Activated CD4-positive, alpha-beta T cell treated with anti-CD3 and anti-CD28 coated beads, Interleukin-2, amount 10 ng/mL, durations not matched to agents 7 days and 5 days (primary cell): ENCODE measurements around the gene CBARP. TPM values are rescaled to one million over a fixed set of nuclear protein-coding genes. Genes with fewer than 3 reads are reported as not detected.

Experiments
- CTCF ChIA-PET: fragments of 350-600 bp; sonication (Branson Sonifier 250); formaldehyde crosslinking; loops from one replicate; lab custom pipeline; 2021; ENCODE audit warnings: antibody characterized with exemption; lab: Charles Lee
- POLR2A ChIA-PET: fragments of 350-600 bp; sonication (Branson Sonifier 250); formaldehyde crosslinking; loops from one replicate; lab custom pipeline; 2021; ENCODE audit warnings: antibody characterized with exemption; lab: Charles Lee
- DNase-seq: peaks from one replicate; pipeline ENCODE4 v3.0.0-alpha.2; 2020
- H3K27ac Mint-ChIP-seq: one replicate; pipeline ENCODE4 v1.8.0; 2021; ENCODE audit warnings: mild to moderate bottlenecking, moderate library complexity, mixed read lengths
- H3K27me3 Mint-ChIP-seq: one replicate; pipeline ENCODE4 v1.8.0; 2021; ENCODE audit warnings: mixed read lengths
- H3K36me3 Mint-ChIP-seq: one replicate; pipeline ENCODE4 v1.8.0; 2021; ENCODE audit warnings: low read depth, mixed read lengths
- H3K4me1 Mint-ChIP-seq: one replicate; pipeline ENCODE4 v1.8.0; 2021; ENCODE audit warnings: mixed read lengths
- H3K4me3 Mint-ChIP-seq: one replicate; pipeline ENCODE4 v1.8.0; 2021; ENCODE audit warnings: mild to moderate bottlenecking, moderate library complexity, mixed read lengths
- H3K9me3 Mint-ChIP-seq: one replicate; pipeline ENCODE4 v1.8.0; 2021; ENCODE audit warnings: mixed read lengths
- total RNA-seq, 2 experiments: library from RNA; stranded (reverse); gene quantifications; one replicate each; pipeline ENCODE4 v1.2.3, GENCODE V29; 2021

Gene CBARP
- total RNA-seq, 2 experiments from 2014 or later, result not detected

DNA sequence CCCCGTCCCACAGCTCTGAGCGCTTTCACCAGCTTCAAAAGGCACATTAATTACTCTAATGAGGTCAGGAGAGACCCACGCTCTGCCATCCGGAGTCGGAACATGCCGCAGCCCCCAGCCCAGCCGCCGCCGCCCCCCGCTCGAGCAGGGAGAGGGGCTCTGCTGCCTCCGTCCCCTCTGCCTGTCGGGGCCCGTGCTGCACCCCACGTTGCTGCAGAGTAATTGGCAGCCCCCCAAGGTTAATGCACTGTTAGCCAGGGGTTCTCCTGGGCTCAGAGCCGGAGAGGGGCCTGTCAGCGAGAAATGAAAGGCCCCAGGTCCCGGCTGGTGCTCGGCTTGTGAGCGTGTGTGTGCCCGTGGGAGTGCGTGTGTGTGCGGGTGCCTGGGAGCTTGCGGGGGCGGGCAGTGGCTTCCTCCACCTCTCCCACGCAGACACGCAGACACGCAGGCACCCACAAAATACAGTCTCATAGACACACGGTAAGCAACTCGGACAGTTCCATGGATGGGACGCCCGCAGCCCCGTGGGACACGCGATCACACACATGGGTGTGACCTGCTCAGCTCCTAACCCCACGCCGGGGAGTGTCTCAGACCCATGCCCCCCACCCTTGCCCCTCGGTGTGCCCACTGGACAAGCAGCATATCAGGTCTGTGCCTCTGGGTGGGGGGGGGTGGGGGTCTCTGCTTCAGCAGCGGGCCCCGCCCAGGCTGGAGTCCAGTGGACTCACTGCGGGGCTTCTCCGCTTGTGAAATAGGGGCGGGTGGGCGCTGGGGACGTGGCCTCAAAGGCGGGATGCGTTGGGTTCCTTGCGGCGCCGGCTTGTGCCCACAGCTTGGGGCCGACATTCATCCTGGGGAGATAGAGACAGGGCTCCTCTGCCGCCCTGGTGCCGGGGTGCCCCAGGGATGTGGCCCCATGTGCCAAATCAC lies 43.1 kb upstream of the CBARP start:
- Mint-ChIP-seq H3K9me3 (no peaks in the 10 kb centered on the region), H3K36me3 (peaks cover 20% of the 10 kb centered on the region), H3K4me3 (no peak overlapping the region), H3K27ac (no peak overlapping the region), H3K4me1 (peaks cover 23% of the 10 kb centered on the region), H3K27me3 (peaks cover 14% of the 10 kb centered on the region)
- DNase-seq, result no peak
- ChIA-PET POLR2A (interaction anchor here (0.7 kb wide), 1 partner anchor 9 kb away, joined by 3 read pairs; no protein-coding TSS in a partner anchor), CTCF (interaction anchor here (0.6 to 2.1 kb wide), 4 partner anchors 12 to 640 kb away, joined by 3 to 14 read pairs (median 6); partner anchors contain the start of gene CIRBP)

DNA sequence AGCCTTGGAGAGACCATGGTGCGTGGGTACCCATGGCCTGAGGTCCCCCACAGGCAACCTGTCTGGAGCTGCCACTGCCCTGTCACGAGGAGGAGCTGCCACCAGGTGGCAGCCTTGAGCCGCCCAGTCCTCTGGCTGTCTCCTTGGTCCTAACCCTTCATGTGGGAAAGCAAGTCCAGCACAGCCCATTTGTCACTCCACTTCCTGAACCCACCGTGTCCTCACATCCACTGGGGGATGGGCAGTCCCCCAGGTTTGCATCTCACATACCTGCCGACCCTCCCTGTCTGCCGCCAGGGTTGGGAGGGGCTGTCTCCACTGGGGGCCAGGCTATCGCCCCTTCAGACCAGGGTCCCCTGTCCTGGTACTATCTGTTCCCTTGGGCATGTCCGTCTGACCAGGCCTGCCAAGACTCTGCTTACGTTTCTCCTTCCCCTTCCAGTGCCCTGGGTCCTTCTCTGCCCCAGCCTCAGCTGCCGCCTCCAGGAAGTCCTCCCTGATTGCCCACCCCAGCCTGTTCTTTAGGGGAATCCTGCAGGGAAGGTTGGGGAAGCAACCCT lies 42.1 kb upstream of the CBARP start:
- Mint-ChIP-seq H3K4me3 (no peak overlapping the region), H3K9me3 (no peaks in the 10 kb centered on the region), H3K4me1 (peaks cover 21% of the 10 kb centered on the region), H3K36me3 (peaks cover 20% of the 10 kb centered on the region), H3K27me3 (peaks cover 8% of the 10 kb centered on the region), H3K27ac (peak overlapping the region; percentile 60)
- DNase-seq, result peak; percentile 80
- POLR2A ChIA-PET, result interaction anchor here (0.6 kb wide), 1 partner anchor 124 kb away, joined by 7 read pairs; no protein-coding TSS in a partner anchor
- CTCF ChIA-PET, result interaction anchor here (0.6 to 2.1 kb wide), 14 partner anchors 11 to 626 kb away, joined by 3 to 14 read pairs (median 4); partner anchors contain the start of genes CIRBP and NDUFS7

DNA sequence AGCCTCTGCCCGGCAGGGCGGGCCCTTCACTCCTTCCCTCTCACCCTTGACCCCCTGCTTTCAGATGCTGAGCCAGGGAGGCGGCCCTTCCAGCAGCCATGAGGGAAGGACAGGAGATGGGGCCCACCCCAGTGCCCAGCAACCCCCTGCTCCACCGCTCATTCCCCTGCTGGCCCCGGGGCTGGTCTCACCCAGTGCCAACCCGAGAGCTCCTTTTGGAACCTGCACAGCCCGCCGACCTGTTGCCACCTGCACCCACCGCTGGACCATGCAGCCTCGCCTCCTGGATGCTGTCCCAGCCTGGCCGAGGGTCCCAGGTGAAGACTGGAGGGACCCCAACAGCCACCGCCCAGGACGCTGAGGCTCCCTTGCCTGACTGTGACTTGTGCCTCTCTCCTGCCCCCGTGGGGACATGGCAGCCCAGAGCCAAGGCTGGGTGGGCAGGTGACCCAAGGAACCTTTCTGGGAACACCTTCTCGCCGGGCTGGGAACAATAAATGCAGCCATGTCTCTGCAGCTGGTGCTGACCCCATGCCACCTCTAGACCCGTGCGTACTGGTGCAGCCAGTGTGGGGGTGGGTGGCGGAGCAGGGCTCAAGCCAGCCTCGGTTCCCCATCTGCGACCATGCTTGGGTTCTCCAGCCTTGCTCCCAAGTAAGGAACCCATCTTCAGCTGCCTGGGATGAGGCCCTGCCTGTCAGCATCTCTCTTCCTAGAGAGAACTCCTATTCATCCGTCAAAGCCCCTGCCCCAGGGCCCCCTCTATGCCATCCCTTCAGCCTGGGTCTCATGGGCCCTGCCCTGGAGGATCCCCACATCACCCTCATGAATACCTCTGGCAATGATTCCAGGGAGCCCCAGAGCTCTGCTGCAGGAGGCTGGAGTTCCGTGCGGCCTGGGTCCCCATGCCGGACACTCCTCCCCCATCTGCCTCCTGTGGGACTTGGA lies 41.2 kb upstream of the CBARP start:
- Mint-ChIP-seq H3K27ac (no peak overlapping the region), H3K27me3 (no peaks in the 10 kb centered on the region), H3K36me3 (peaks cover 26% of the 10 kb centered on the region), H3K4me1 (peaks cover 24% of the 10 kb centered on the region), H3K4me3 (no peak overlapping the region), H3K9me3 (no peaks in the 10 kb centered on the region)
- ChIA-PET POLR2A (no interaction called here), CTCF (interaction anchor here (0.6 to 2.1 kb wide), 10 partner anchors 10 to 504 kb away, joined by 3 to 14 read pairs (median 4); partner anchors contain the start of genes CIRBP and NDUFS7)
- no peak for DNase-seq

DNA sequence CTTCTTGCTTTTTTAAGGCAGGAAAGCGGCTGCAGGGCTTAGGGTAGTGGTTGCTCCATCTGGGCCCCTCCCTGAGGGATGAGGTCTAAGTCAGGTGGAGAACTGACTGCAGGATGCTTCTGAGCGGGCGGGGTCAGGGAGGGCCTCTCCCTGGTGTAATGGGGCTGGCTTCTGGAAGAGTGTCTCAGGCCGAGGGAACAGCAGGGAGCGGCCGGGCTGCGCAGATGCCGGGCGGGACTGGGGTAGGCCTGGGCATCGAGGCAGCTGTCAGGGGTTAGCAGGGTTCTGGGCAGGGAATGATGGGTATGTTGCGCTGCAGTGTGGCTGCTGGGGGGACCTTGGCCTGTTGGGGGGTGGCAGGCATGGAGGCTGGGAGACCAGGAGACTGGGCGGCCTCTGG lies 40.3 kb upstream of the CBARP start:
- peak overlapping the region; percentile 6 for H3K4me3 Mint-ChIP-seq

DNA sequence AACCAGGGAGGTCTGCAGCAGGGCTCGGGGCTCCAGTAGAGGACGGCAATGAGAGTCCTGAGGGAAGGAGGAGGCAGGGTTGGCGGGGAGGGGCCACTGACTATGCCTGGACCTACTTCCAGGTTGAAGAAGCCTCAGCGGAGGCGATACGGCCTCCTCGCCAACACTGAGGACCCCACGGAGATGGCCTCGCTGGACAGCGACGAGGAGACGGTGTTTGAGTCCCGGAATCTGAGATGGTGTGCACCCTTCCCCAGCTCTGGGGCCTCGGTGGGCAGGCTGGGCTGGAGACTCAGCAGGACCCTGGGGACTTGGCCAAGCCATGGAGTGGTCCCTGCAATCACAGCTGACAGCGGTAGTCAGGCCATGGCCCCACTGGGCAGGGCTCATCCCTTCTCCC lies 39.3 kb upstream of the CBARP start:
- peaks cover 42% of the 10 kb centered on the region for H3K36me3 Mint-ChIP-seq
- CTCF ChIA-PET, result no interaction called here
- H3K9me3 Mint-ChIP-seq, result no peaks in the 10 kb centered on the region

More for the DNA sequence above, 40.3 kb upstream of the CBARP start:
- CTCF ChIA-PET, result interaction anchor here (1.0 kb wide), 1 partner anchor 88 kb away, joined by 3 read pairs; no protein-coding TSS in a partner anchor
- Mint-ChIP-seq H3K27ac (peak overlapping the region; percentile 66), H3K4me1 (peaks cover 31% of the 10 kb centered on the region), H3K36me3 (peaks cover 32% of the 10 kb centered on the region), H3K27me3 (no peaks in the 10 kb centered on the region), H3K9me3 (no peaks in the 10 kb centered on the region)
- DNase-seq, result no peak
- POLR2A ChIA-PET, result no interaction called here

DNA sequence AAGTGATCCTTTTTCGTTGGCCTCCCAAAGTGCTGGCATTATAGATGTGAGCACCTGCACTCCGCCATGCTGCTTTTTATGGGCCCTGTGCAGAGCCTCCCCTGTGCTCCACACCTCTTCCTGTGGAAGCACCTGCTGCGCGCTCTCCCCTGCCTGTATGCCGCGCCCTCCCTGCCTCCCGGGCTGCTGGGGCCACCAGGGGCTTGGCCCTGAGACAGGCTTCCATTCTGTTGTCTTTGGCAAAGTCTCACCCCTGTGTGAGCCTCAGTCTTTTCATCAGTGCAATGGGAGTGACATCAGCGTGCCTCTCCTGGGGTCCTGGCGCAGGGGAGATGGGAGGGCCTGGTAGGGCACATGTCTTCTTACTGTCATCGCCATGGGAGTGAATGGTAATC lies 38.8 kb upstream of the CBARP start:
- Mint-ChIP-seq H3K36me3 (peaks cover 46% of the 10 kb centered on the region), H3K9me3 (no peaks in the 10 kb centered on the region), H3K27ac (peak overlapping the region; percentile 97), H3K27me3 (no peaks in the 10 kb centered on the region), H3K4me1 (peaks cover 45% of the 10 kb centered on the region), H3K4me3 (peak overlapping the region; percentile 88)
- ChIA-PET CTCF (interaction anchor here (0.7 to 1.8 kb wide), 2 partner anchors 10 to 107 kb away, joined by 3 to 12 read pairs; partner anchors contain the start of gene NDUFS7), POLR2A (no interaction called here)
- peak; percentile 47 for DNase-seq

More for the DNA sequence above, 39.3 kb upstream of the CBARP start:
- H3K27me3 Mint-ChIP-seq, result no peaks in the 10 kb centered on the region
- no peak for DNase-seq
- POLR2A ChIA-PET, result no interaction called here
- peaks cover 40% of the 10 kb centered on the region for H3K4me1 Mint-ChIP-seq
- H3K27ac Mint-ChIP-seq, result peak overlapping the region; percentile 97
- peak overlapping the region; percentile 88 for H3K4me3 Mint-ChIP-seq

DNA sequence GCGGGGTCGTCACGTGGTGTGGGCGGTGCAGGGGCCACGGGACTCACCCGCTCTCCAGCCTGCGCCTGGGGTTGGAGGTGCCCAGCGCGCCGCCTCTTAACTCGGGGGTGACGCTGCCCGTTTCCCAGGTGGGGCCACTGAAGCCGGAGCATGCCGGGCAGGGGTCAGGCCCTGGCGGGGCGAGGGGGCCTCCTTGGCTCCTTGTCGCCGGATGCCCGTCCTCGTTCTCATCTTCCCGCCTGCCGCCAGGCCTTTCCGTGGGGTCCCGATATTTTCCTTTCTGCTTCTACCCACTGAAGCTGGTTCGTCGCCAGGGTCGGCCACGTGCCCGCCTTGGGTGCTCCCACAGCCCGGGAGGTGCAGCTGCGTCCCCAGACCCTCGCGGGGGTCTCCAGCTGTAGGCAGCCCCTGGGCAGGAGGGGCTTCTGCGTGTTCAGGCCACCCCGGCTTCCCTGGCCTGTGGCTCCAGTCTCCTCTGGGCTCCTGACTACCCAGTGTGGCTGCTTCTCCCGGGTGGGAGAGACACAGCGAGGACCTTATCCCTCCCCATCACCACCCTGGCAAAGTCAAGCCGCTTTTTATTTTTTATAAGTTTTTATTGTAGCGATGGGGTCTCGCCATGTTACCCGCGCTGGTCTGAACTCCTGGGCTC lies 38.3 kb upstream of the CBARP start:
- peak overlapping the region; percentile 88 for H3K4me3 Mint-ChIP-seq
- peaks cover 51% of the 10 kb centered on the region for H3K36me3 Mint-ChIP-seq
- peak overlapping the region; percentile 97 for H3K27ac Mint-ChIP-seq
- H3K9me3 Mint-ChIP-seq, result no peaks in the 10 kb centered on the region
- no peaks in the 10 kb centered on the region for H3K27me3 Mint-ChIP-seq
- ChIA-PET POLR2A (interaction anchor here (1.4 kb wide), 1 partner anchor 23 kb away, joined by 3 read pairs; no protein-coding TSS in a partner anchor), CTCF (interaction anchor here (0.7 to 1.8 kb wide), 3 partner anchors 10 to 107 kb away, joined by 3 to 12 read pairs (median 6); partner anchors contain the start of genes ATP5F1D and NDUFS7)
- DNase-seq, result no peak
- H3K4me1 Mint-ChIP-seq, result peaks cover 50% of the 10 kb centered on the region

DNA sequence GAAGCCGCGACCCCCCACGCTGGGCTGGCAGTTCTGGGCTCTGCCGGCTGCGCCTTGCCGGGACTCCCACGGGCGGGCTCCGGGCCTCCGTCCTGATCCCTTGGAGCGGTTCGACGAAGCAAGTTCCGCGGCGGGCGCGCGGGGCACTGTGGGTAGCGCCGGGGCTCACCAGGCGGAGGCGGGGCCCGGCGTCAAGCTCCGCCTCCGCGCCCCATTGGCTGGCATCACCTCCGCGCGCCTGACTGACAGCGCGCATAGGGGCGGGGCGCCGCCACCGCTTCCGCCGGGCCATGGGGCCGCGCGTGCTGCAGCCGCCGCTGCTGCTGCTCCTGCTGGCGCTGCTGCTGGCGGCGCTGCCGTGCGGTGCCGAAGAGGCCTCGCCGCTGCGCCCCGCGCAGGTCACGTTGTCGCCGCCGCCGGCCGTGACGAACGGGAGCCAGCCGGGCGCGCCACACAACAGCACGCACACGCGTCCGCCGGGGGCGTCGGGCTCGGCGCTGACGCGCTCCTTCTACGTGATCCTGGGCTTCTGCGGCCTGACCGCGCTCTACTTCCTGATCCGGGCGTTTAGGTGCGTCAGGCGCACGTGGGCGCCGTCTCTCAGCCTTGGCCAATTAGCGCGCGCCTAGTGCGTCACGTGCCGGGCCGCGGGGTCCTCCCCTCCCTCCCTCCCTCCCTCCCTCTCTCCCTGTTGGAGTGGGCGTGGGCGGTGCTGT lies 37.6 kb upstream of the CBARP start, which contains the start of gene FAM174C:
Gene FAM174C, plus strand, starts transcription at position 271 of the 716 bp plus-strand sequence. Its CDS starts 20 bp downstream, at position 291.
- peaks cover 56% of the 10 kb centered on the region for H3K4me1 Mint-ChIP-seq
- ChIA-PET CTCF (interaction anchor here (0.6 to 4.4 kb wide), 6 partner anchors 9 to 353 kb away, joined by 3 to 34 read pairs (median 6); partner anchors contain the start of genes ABCA7 and ATP5F1D), POLR2A (interaction anchor here (1.4 kb wide), 1 partner anchor 23 kb away, joined by 3 read pairs; no protein-coding TSS in a partner anchor)
- H3K27me3 Mint-ChIP-seq, result no peaks in the 10 kb centered on the region
- DNase-seq, result peak; percentile 96
- H3K9me3 Mint-ChIP-seq, result no peaks in the 10 kb centered on the region
- peak within 1 kb of the TSS; percentile 97 for H3K27ac Mint-ChIP-seq
- peak within 1 kb of the TSS; percentile 88 for H3K4me3 Mint-ChIP-seq
- peaks cover 57% of the 10 kb centered on the region for H3K36me3 Mint-ChIP-seq

DNA sequence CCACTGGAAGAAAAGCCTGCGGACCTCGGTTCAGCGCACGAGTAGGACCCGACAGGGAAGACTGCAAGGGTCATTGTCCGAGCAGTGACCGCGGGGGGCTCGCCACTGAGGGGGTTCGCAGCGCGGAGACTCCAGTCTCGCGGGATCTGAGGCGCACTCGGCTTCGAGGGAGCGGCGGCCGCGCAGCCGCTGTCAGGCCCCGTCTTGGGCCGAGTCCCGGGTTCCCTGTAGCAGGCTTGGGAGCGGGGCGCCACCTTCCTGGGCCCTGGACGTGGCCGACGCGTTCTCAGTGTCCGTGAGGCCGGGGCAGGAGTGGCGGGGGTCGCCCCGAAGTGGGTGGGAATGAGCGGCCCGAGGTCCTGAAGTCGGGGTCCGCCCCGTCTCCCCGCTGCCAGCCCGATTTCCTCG lies 37.1 kb upstream of the CBARP start:
- H3K36me3 Mint-ChIP-seq, result peaks cover 57% of the 10 kb centered on the region
- ChIA-PET POLR2A (interaction anchor here (1.4 kb wide), 1 partner anchor 22 kb away, joined by 3 read pairs; no protein-coding TSS in a partner anchor), CTCF (interaction anchor here (1.0 to 4.4 kb wide), 4 partner anchors 9 to 235 kb away, joined by 3 to 34 read pairs (median 9); partner anchors contain the start of genes ABCA7 and ATP5F1D)
- peak overlapping the region; percentile 63 for H3K4me3 Mint-ChIP-seq
- no peak overlapping the region for H3K27ac Mint-ChIP-seq
- H3K27me3 Mint-ChIP-seq, result no peaks in the 10 kb centered on the region
- peaks cover 57% of the 10 kb centered on the region for H3K4me1 Mint-ChIP-seq
- no peaks in the 10 kb centered on the region for H3K9me3 Mint-ChIP-seq
- no peak for DNase-seq

DNA sequence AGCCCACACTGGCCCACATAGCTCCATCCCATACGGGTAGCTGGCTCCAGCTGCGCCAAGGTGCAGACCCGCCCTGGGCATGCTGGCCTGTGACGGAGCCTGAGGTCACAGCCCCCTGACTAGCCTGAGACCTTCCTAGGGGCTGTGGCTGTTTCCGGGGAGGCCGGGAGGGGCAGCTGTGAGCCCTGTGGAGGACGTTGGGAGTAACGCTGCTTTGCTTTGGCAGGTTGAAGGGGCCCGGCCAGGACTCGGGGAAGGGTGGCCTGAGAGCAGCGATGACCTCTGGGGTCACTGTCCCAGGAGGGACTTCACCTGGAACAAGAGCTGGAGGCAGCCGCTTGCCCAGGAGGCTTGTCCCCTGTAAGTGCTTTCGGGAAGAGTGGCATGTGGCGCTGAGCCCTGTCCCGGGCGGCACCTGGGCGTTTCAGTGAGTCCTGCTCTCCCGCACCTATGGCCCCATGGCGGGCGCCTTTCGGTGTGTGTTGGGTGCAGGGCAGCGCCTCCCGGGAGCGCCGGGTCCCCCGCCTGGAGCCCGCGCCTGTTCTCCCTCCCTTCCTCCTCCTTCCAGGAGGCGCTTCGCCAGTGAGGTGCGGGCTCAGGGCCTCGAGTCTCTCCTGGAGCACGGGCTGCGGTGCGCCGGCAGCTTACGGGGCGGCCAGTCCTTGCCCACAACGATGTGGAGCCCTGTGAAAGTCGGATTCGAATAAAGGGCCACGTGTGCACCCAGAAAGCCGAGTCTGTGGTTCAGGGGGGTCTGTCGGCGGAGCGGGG lies 36.5 kb upstream of the CBARP start:
- H3K4me1 Mint-ChIP-seq, result peaks cover 53% of the 10 kb centered on the region
- H3K27me3 Mint-ChIP-seq, result no peaks in the 10 kb centered on the region
- ChIA-PET POLR2A (no interaction called here), CTCF (interaction anchor here (4.4 kb wide), 1 partner anchor 30 kb away, joined by 34 read pairs; no protein-coding TSS in a partner anchor)
- DNase-seq, result no peak
- peak overlapping the region; percentile 63 for H3K4me3 Mint-ChIP-seq
- H3K9me3 Mint-ChIP-seq, result no peaks in the 10 kb centered on the region
- H3K36me3 Mint-ChIP-seq, result peaks cover 55% of the 10 kb centered on the region
- H3K27ac Mint-ChIP-seq, result peak overlapping the region; percentile 79
